NCI-H146 treated with DMSO at 0.1 percent for 48 hours (cell line): ENCODE data around the gene GJA1.
"Not testable (repeated sequence)": the region's sequence is repeated elsewhere in the genome, so short reads cannot be mapped to it uniquely, and the experiment has no call there.

Experiments
- DNase-seq: peaks from one replicate; lab custom pipeline; 2025; ENCODE audit not compliant: unreplicated experiment; lab: John Stamatoyannopoulos, UW

GJA1 gene

GRCh38 chr6:121436960-121437850 lies 1.8 kb downstream of the GJA1 start:
- no peak for DNase-seq

- no peak for DNase-seq
Observed at GRCh38 chr6:121437851-121438651, 2.6 kb downstream of the GJA1 start.

GRCh38 chr6:121438869-121439268 lies 3.4 kb downstream of the GJA1 start:
- no peak for DNase-seq

DNA sequence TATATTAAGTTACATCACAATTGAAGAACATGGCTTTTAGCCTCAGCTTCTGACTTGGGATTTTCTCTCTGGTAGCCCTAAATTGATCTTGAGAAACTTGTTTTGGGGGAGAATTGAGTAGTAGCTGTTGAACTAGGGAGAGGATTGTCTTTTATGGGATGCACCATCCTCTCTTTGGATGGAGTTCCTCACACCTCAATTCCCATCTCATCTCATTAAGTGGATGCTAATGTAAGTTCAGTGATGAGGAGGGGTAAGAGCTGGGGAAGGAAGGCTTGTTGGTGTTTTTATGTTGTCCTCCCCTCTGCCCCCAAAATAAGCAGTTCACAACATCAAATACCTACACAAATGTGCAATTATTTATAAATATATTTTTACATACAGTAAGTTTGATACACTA lies 4.0 kb downstream of the GJA1 start:
- no peak for DNase-seq

DNA sequence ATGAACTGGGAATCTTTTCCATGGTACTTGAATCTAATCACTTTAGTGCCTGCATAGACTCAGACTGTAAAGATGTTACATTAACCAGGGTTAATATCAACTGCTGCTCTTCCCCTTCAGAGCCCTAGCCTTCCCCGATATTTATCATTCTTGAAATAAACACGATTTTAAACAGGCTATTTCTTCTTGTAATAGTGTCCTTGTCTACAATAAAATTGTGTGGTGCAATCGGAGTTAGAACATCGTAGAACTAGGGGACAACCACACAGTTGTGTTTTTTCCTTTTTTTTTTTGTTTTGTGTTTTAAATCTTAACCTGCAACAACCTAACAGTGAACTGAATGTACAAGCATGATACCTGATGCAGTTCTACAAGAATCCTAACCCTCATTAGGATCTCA lies 4.5 kb downstream of the GJA1 start:
- DNase-seq, result no peak

- DNase-seq, result no peak
Observed at GRCh38 chr6:121441477-121441876, 6.0 kb downstream of the GJA1 start.

DNA sequence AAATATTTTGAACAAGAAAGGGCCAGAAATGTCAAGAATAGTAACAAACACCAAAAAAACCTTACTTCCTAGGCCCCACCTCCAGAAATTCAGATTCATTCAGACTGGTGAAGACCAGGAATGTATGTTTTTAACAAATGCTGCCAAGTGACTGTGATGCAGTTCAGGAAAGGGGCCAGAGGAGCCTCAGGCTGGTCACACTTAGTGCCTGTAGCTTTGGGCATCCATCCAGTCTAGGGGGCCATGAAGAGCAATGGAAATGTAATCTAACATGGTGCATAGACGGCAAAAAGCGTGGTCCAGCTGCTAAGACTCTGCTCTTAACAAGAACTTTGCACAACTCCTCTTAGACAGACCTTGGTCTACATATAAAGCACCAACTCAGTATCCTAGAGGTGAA lies 7.1 kb downstream of the GJA1 start:
- DNase-seq, result no peak

- DNase-seq, result no peak
Observed at GRCh38 chr6:121443971-121444541, 8.6 kb downstream of the GJA1 start.

- not testable (repeated sequence) for DNase-seq
Observed at GRCh38 chr6:121446705-121447104, 11.3 kb downstream of the GJA1 start.

GRCh38 chr6:121447746-121448145 lies 12.3 kb downstream of the GJA1 start:
- DNase-seq, result not testable (repeated sequence)

GRCh38 chr6:121448528-121448927 lies 13.1 kb downstream of the GJA1 start:
- not testable (repeated sequence) for DNase-seq

DNA sequence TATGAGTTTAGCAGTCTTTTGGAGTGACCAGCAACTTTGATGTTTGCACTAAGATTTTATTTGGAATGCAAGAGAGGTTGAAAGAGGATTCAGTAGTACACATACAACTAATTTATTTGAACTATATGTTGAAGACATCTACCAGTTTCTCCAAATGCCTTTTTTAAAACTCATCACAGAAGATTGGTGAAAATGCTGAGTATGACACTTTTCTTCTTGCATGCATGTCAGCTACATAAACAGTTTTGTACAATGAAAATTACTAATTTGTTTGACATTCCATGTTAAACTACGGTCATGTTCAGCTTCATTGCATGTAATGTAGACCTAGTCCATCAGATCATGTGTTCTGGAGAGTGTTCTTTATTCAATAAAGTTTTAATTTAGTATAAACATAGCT lies 13.9 kb downstream of the GJA1 start:
- DNase-seq, result no peak

DNA sequence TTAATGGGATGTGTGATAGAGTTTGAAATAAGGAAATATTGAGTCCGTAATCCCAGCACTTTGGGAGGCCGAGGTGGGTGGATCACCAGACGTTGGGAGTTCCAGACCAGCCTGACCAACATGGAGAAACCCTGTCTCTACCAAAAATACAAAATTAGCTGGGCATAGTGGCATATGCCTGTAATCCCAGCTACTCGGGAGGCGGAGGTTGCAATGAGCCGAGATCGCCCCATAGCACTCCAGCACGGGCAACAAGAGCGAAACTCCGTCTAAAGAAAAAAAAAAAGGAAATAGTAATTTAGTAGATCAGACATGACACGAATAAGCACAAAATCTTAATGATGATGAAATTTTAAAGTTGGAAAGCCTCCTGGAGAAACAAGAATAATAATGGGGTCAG lies 14.8 kb downstream of the GJA1 start:
- DNase-seq, result no peak

GRCh38 chr6:121451250-121451649 lies 15.8 kb downstream of the GJA1 start:
- no peak for DNase-seq

DNA sequence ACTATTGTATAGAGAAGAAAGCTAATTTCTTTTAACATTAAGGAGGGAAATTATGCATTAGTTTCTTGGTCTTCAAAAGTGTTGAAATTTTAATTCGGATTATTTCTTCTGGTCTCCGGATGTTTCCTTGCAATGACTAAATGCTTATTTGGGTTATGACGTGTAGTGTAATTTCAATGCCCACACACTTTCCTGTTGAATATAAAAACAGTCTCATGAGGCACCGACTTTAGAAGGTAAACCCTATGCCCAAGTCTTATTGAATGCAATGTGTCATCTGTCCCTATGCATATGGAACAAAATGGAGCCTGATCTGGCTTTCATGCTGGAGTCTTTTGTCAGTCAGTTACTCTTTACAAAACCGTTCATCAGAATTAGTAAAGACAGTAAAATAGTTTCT lies 17.7 kb downstream of the GJA1 start:
- DNase-seq, result no peak

DNA sequence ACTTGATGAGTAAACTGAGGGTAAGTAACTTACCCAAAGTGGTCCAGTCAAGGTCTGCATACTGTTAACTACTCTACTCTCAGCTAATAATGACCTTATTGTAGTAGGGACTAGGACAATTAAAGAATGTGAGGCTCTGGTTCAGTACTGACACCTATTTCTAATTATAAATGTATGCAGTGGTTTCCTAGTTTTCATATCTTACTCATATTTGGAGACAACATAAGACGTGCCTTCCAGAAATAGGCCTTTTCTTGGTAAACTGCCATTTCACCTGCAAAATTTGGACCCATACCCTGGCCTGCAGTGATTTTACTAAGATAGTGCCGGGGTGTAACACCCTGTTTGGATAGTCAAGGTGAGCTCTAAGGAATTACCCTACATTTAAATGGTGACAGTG lies 24.7 kb downstream of the GJA1 start:
- no peak for DNase-seq

DNA sequence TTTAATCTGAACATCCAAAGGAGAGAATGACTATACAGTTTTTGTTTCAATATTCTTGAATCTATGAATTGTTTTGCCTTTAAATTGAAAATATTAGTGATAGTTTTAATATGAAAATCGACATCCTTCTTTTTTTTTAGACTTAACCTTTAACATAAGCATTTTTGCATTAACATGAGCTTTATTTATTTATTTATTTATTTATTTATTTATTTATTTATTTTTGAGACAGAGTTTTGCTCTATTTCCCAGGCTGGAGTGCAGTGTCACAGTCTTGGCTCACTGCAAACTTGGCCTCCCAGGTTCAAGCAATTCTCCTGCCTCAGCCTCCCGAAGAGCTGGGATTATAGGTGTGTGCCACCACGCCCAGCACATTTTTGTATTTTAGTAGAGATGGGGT lies 27.6 kb downstream of the GJA1 start:
- no peak for DNase-seq

- no peak for DNase-seq
Observed at GRCh38 chr6:121465101-121465500, 29.7 kb downstream of the GJA1 start.

- DNase-seq, result no peak
Observed at GRCh38 chr6:121479486-121480098, 44.1 kb downstream of the GJA1 start.

- DNase-seq, result no peak
Observed at GRCh38 chr6:121480099-121480713, 44.8 kb downstream of the GJA1 start.
